ENCODE measurements around the gene ZNF687. TPM values are rescaled to one million over a fixed set of nuclear protein-coding genes. Genes with fewer than 3 reads are reported as not detected.

ZNF687 gene
- polyA plus RNA-seq, 1 donor (not counting 4 experiments of a cell fraction or from before 2014, with no cell fraction given), result 7.3 TPM

GRCh38 chr1:151315565-151316235, 33.6 kb downstream of the ZNF687 start:
- FAIRE-seq, result no peak

GRCh38 chr1:151318975-151319374, 36.9 kb downstream of the ZNF687 start:
- dilution Hi-C loops (cut with MboI; ENCODE audit: extremely low pct_ligation_motif_present, low sequenced_read_pairs), result no loop called here
- no peak overlapping the region for H3K27ac ChIP-seq (ENCODE audit: control insufficient read depth, insufficient read depth, low read length)

More at GRCh38 chr1:151315565-151316235, 33.6 kb downstream of the ZNF687 start:
- Histone ChIP-seq H4K20me1 (ENCODE audit: control insufficient read depth, extremely low read depth, insufficient read depth, low read length) (peaks cover 7% of the 10 kb centered on the region), H3K9ac (ENCODE audit: control insufficient read depth, extremely low read depth, insufficient read depth, low read length) (no peak overlapping the region), H3K79me2 (ENCODE audit: control insufficient read depth, insufficient read depth, low read length) (peaks cover 9% of the 10 kb centered on the region), H3K4me3 (ENCODE audit: control insufficient read depth in 2 of 3, extremely low read depth in 1 of 3, insufficient read depth in 2 of 3, low read depth in 1 of 3, low read length in 3 of 3) (no peak overlapping the region), H3K9me3 (ENCODE audit: control insufficient read depth, low read depth, low read length) (no peaks in the 10 kb centered on the region), H3K4me1 (ENCODE audit: control insufficient read depth, extremely low read depth, insufficient read depth, low read length) (peaks cover 23% of the 10 kb centered on the region), H3K27me3 (ENCODE audit: control insufficient read depth, extremely low read depth, insufficient read depth, low read length) (no peaks in the 10 kb centered on the region), H3K27ac (ENCODE audit: control insufficient read depth, insufficient read depth, low read length) (no peak overlapping the region), H3K9me1 (ENCODE audit: control insufficient read depth, extremely low read depth, insufficient read depth, low read length) (peaks cover 6% of the 10 kb centered on the region), H2AFZ (ENCODE audit: control insufficient read depth, low read length) (no peak overlapping the region), H3K36me3 (ENCODE audit: control insufficient read depth in 2 of 2, extremely low read depth in 1 of 2, insufficient read depth in 2 of 2, low read length in 2 of 2) (peaks cover 24 to 54% of the 10 kb centered on the region in 2 experiments), H3K4me2 (ENCODE audit: control insufficient read depth, extremely low read depth, insufficient read depth, low read depth, low read length) (no peak overlapping the region)
- TF ChIP-seq EZH2 (IDR thresholded peaks at IDR 0.05; ENCODE audit: low read length) (no peak), CTCF (optimal IDR thresholded peaks at IDR 0.05 in 1 of 3, IDR thresholded peaks at IDR 0.05 in 1 of 3, conservative IDR thresholded peaks at IDR 0.05 in 1 of 3; ENCODE audit: extremely low read depth in 1 of 3, insufficient read depth in 2 of 3, low read length in 3 of 3) (no peak)
- DNase-seq (ENCODE audit: low read depth, low spot score), result no peak
- dilution Hi-C loops (cut with MboI; ENCODE audit: extremely low pct_ligation_motif_present, low sequenced_read_pairs), result no loop called here

More at GRCh38 chr1:151318975-151319374, 36.9 kb downstream of the ZNF687 start:
- FAIRE-seq, result no peak
- Histone ChIP-seq H4K20me1 (ENCODE audit: control insufficient read depth, extremely low read depth, insufficient read depth, low read length) (no peaks in the 10 kb centered on the region), H3K9me1 (ENCODE audit: control insufficient read depth, extremely low read depth, insufficient read depth, low read length) (no peaks in the 10 kb centered on the region), H3K4me1 (ENCODE audit: control insufficient read depth, extremely low read depth, insufficient read depth, low read length) (peaks cover 1% of the 10 kb centered on the region), H3K27me3 (ENCODE audit: control insufficient read depth, extremely low read depth, insufficient read depth, low read length) (no peaks in the 10 kb centered on the region), H3K36me3 (ENCODE audit: control insufficient read depth in 2 of 2, extremely low read depth in 1 of 2, insufficient read depth in 2 of 2, low read length in 2 of 2) (peaks cover 22 to 32% of the 10 kb centered on the region in 2 experiments), H2AFZ (ENCODE audit: control insufficient read depth, low read length) (no peak overlapping the region), H3K4me3 (ENCODE audit: control insufficient read depth in 2 of 3, extremely low read depth in 1 of 3, insufficient read depth in 2 of 3, low read depth in 1 of 3, low read length in 3 of 3) (no peak overlapping the region), H3K79me2 (ENCODE audit: control insufficient read depth, insufficient read depth, low read length) (peaks cover 9% of the 10 kb centered on the region), H3K9ac (ENCODE audit: control insufficient read depth, extremely low read depth, insufficient read depth, low read length) (no peak overlapping the region), H3K4me2 (ENCODE audit: control insufficient read depth, extremely low read depth, insufficient read depth, low read depth, low read length) (no peak overlapping the region), H3K9me3 (ENCODE audit: control insufficient read depth, low read depth, low read length) (no peaks in the 10 kb centered on the region)
- TF ChIP-seq EZH2 (IDR thresholded peaks at IDR 0.05; ENCODE audit: low read length) (no peak), CTCF (optimal IDR thresholded peaks at IDR 0.05 in 1 of 3, IDR thresholded peaks at IDR 0.05 in 1 of 3, conservative IDR thresholded peaks at IDR 0.05 in 1 of 3; ENCODE audit: extremely low read depth in 1 of 3, insufficient read depth in 2 of 3, low read length in 3 of 3) (no peak)
- no peak for DNase-seq (ENCODE audit: low read depth, low spot score)
